HepG2 (cell line): ENCODE data around the gene HLA-G. TPM values are rescaled to one million over a fixed set of nuclear protein-coding genes. Genes with fewer than 3 reads are reported as not detected.

Source experiments
- DPF2 ChIP-seq: sonication (generic); formaldehyde crosslinking; IDR thresholded peaks from 2 replicates; pipeline ENCODE4 v1.4.0; 2020; ENCODE audit warnings: mild to moderate bottlenecking, low read depth, missing genetic modification reagents, borderline replicate concordance
- NRL ChIP-seq: sonication (generic); formaldehyde crosslinking; IDR thresholded peaks from 2 replicates; pipeline ENCODE4 v1.5.0; 2020; ENCODE audit warnings: missing genetic modification reagents, mild to moderate bottlenecking, moderate library complexity, borderline replicate concordance
- RAD51 ChIP-seq: fragments of 450-650 bp; IDR thresholded peaks from 2 replicates; pipeline ENCODE4 v1.6.1; 2016; ENCODE audit warnings: borderline replicate concordance
- TBX2 ChIP-seq: sonication (generic); formaldehyde crosslinking; IDR thresholded peaks from 2 replicates; pipeline ENCODE4 v1.5.0; 2020; ENCODE audit warnings: missing genetic modification reagents, mild to moderate bottlenecking, borderline replicate concordance
- ZNF12 ChIP-seq: sonication (generic); formaldehyde crosslinking; IDR thresholded peaks from 2 replicates; pipeline ENCODE4 v1.5.0; 2020; ENCODE audit warnings: missing genetic modification reagents
- ZNF710 ChIP-seq: sonication (generic); formaldehyde crosslinking; IDR thresholded peaks from 2 replicates; pipeline ENCODE4 v1.5.0; 2020; ENCODE audit warnings: mild to moderate bottlenecking, missing genetic modification reagents, borderline replicate concordance
- ZNF713 ChIP-seq: sonication (generic); formaldehyde crosslinking; IDR thresholded peaks from 2 replicates; pipeline ENCODE4 v1.4.0; 2020; ENCODE audit warnings: mild to moderate bottlenecking, missing genetic modification reagents
- ZNF747 ChIP-seq: sonication (generic); formaldehyde crosslinking; IDR thresholded peaks from 2 replicates; pipeline ENCODE4 v1.8.1; 2023; ENCODE audit warnings: missing genetic modification reagents, mild to moderate bottlenecking, borderline replicate concordance
- ZNF768 ChIP-seq: sonication (generic); formaldehyde crosslinking; IDR thresholded peaks from 2 replicates; pipeline ENCODE4 v1.4.0; 2020; ENCODE audit warnings: missing genetic modification reagents
- ZSCAN9 ChIP-seq: IDR thresholded peaks from 2 replicates; pipeline ENCODE4 v1.6.1; 2016; ENCODE audit warnings: borderline replicate concordance
- ZZZ3 ChIP-seq: sonication (generic); formaldehyde crosslinking; IDR thresholded peaks from 2 replicates; pipeline ENCODE4 v1.4.0; 2020; ENCODE audit warnings: missing genetic modification reagents, mild to moderate bottlenecking, borderline replicate concordance
- polyA plus RNA-seq, 8 experiments: library from polyadenylated mRNA; depleted of rRNA in 3 of 8; stranded (reverse) in 7 of 8; unstranded in 1 of 8; fragments of >200 nt; fragmentation: Illumina TruSeq in 4 of 8; extraction: Trizol in 4 of 8; gene quantifications; 2 replicates each; pipeline versions ENCODE4 v1.2.1 to v1.2.3, GENCODE V29; 2011 to 2016; ENCODE audit warnings: low read depth in 4 of 8, missing spikeins in 1 of 8, mixed read lengths in 1 of 8; ENCODE audit not compliant: insufficient read depth in 1 of 8
- total RNA-seq, 5 experiments: library from RNA; depleted of rRNA; stranded (reverse); fragments of >200 nt; fragmentation: Illumina TruSeq; extraction: Trizol; gene quantifications; 2 replicates each; pipeline ENCODE4 v1.2.3, GENCODE V29; 2016; ENCODE audit warnings: low read depth in 1 of 5
- TF ChIP-seq, protein P1 (sequence below): sonication (generic); formaldehyde crosslinking; IDR thresholded peaks from 2 replicates; pipeline ENCODE4 v1.4.0; 2020; ENCODE audit warnings: missing genetic modification reagents, mild to moderate bottlenecking, borderline replicate concordance
- TF ChIP-seq, protein P2 (sequence below): sonication (generic); formaldehyde crosslinking; IDR thresholded peaks from 2 replicates; pipeline ENCODE4 v1.4.0; 2020; ENCODE audit warnings: missing genetic modification reagents
- TF ChIP-seq, protein P3 (sequence below): IDR thresholded peaks from 2 replicates; pipeline ENCODE4 v1.6.1; 2016; ENCODE audit warnings: mild to moderate bottlenecking, missing biosample characterization, missing genetic modification reagents
- TF ChIP-seq, protein P4 (sequence below), 2 experiments: IDR thresholded peaks; 2 replicates each; pipeline ENCODE4 v1.6.1; 2011 to 2012; ENCODE audit warnings: low read length in 2 of 2, borderline replicate concordance in 1 of 2, low read depth in 1 of 2, mild to moderate bottlenecking in 1 of 2, moderate library complexity in 1 of 2

The HLA-G gene
- total and polyA plus RNA-seq, 2 of the 13 experiments (the other 11 are each of a cell fraction or from before 2014, with no cell fraction given), result 0.29 to 0.30 TPM

DNA sequence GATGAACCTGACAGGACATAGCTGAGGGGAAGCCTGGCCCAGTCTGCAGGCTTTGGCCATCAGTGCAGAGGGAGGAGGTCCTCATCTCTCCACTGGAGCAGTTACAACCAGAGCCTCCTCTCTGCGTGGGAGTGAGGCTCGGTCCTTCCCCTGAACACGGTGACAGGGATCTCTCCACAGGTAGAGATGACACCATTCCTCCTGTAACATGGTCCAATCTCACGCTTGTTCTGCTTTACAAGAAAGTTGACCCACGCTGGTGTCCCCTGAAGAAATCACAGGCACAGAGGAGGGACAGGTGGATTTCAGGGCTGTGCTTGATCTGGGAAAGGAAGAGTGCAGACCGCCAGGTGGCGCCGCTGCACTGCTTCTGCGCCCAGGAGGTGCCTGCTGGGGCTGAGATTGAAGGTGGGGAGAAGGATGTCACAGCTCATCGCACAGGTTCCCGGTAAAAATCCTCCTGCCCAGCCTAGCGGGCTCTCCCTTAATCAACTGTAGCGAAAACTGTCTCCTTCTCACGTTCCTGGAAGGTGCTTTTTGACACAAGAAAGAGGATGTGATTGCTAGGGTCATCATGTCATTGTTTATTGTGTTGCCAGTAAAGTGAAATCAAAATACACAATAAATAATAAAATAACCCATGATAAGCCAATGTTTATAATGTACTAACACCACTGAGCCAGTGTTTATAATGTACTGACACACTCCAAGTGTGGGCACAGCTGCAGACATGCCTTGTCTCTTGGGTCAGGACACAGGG is 20.4 kb downstream of the HLA-G start (continued):
- no peak for TF ChIP-seq ZNF713 (CRISPR knock-in tag)
- TF ChIP-seq NRL (CRISPR knock-in tag), result 0 out of 2 replicates have a peak, but pooled peaks have one; percentile 37
- TF ChIP-seq TBX2 (CRISPR knock-in tag), result no peak
- TF ChIP-seq ZNF710 (CRISPR knock-in tag), result no peak
- TF ChIP-seq, protein P1, sequence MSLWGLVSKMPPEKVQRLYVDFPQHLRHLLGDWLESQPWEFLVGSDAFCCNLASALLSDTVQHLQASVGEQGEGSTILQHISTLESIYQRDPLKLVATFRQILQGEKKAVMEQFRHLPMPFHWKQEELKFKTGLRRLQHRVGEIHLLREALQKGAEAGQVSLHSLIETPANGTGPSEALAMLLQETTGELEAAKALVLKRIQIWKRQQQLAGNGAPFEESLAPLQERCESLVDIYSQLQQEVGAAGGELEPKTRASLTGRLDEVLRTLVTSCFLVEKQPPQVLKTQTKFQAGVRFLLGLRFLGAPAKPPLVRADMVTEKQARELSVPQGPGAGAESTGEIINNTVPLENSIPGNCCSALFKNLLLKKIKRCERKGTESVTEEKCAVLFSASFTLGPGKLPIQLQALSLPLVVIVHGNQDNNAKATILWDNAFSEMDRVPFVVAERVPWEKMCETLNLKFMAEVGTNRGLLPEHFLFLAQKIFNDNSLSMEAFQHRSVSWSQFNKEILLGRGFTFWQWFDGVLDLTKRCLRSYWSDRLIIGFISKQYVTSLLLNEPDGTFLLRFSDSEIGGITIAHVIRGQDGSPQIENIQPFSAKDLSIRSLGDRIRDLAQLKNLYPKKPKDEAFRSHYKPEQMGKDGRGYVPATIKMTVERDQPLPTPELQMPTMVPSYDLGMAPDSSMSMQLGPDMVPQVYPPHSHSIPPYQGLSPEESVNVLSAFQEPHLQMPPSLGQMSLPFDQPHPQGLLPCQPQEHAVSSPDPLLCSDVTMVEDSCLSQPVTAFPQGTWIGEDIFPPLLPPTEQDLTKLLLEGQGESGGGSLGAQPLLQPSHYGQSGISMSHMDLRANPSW (CRISPR knock-in tag), result no peak
- TF ChIP-seq, protein P2, sequence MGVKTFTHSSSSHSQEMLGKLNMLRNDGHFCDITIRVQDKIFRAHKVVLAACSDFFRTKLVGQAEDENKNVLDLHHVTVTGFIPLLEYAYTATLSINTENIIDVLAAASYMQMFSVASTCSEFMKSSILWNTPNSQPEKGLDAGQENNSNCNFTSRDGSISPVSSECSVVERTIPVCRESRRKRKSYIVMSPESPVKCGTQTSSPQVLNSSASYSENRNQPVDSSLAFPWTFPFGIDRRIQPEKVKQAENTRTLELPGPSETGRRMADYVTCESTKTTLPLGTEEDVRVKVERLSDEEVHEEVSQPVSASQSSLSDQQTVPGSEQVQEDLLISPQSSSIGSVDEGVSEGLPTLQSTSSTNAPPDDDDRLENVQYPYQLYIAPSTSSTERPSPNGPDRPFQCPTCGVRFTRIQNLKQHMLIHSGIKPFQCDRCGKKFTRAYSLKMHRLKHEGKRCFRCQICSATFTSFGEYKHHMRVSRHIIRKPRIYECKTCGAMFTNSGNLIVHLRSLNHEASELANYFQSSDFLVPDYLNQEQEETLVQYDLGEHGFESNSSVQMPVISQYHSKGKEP (CRISPR knock-in tag), result no peak
- TF ChIP-seq ZNF747 (CRISPR knock-in tag), result no peak
- no peak; the same call in 1 of the 2 replicates for TF ChIP-seq ZSCAN9 (CRISPR knock-in tag)
- no peak for TF ChIP-seq ZZZ3 (CRISPR knock-in tag)
- TF ChIP-seq, protein P3, sequence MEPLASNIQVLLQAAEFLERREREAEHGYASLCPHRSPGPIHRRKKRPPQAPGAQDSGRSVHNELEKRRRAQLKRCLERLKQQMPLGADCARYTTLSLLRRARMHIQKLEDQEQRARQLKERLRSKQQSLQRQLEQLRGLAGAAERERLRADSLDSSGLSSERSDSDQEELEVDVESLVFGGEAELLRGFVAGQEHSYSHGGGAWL (CRISPR knock-in tag), result no peak
- TF ChIP-seq, protein P4, sequence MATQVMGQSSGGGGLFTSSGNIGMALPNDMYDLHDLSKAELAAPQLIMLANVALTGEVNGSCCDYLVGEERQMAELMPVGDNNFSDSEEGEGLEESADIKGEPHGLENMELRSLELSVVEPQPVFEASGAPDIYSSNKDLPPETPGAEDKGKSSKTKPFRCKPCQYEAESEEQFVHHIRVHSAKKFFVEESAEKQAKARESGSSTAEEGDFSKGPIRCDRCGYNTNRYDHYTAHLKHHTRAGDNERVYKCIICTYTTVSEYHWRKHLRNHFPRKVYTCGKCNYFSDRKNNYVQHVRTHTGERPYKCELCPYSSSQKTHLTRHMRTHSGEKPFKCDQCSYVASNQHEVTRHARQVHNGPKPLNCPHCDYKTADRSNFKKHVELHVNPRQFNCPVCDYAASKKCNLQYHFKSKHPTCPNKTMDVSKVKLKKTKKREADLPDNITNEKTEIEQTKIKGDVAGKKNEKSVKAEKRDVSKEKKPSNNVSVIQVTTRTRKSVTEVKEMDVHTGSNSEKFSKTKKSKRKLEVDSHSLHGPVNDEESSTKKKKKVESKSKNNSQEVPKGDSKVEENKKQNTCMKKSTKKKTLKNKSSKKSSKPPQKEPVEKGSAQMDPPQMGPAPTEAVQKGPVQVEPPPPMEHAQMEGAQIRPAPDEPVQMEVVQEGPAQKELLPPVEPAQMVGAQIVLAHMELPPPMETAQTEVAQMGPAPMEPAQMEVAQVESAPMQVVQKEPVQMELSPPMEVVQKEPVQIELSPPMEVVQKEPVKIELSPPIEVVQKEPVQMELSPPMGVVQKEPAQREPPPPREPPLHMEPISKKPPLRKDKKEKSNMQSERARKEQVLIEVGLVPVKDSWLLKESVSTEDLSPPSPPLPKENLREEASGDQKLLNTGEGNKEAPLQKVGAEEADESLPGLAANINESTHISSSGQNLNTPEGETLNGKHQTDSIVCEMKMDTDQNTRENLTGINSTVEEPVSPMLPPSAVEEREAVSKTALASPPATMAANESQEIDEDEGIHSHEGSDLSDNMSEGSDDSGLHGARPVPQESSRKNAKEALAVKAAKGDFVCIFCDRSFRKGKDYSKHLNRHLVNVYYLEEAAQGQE (IDR thresholded peaks at IDR 0.05; ENCODE audit: borderline replicate concordance in 1 of 2, low read depth in 1 of 2, low read length in 2 of 2), result no peak
- no peak for TF ChIP-seq ZNF12 (CRISPR knock-in tag)
- TF ChIP-seq DPF2, result no peak
- no peak for TF ChIP-seq RAD51
- TF ChIP-seq ZNF768 (CRISPR knock-in tag), result no peak
